DMS114 treated with DMSO at 0.1 percent for 48 hours (cell line): ENCODE data around the gene GRHPR.
A peak's percentile ranks its signal among the peaks of the same experiment; 100 is the strongest.

ENCODE experiments used
- DNase-seq: peaks from one replicate; lab custom pipeline; 2025; ENCODE audit not compliant: unreplicated experiment; lab: John Stamatoyannopoulos, UW

Gene GRHPR

GRCh38 chr9:37398464-37399025 is 24.0 kb upstream of the GRHPR start:
- DNase-seq: no peak

- no peak for DNase-seq
These were observed 23.2 kb upstream of the GRHPR start for GRCh38 chr9:37399336-37399735.

DNA sequence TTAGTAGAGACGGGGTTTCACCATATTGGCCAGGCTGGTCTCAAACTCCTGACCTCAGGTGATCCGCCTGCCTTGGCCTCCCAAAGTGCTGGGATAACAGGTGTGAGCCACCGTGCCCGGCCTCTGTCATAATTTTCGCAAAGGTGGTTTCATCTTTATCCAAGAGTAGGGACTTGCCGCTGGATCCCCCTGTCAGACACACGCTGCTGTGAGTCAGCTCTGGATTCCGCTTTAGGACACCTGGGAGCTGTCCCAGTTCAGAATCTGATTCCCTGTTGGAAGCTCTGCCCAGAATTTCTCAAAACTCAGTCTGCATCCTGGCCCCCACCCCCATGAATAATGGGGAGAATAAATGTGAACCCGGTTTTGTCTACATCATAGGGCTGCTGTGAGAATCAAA is 17.9 kb upstream of the GRHPR start:
- DNase-seq: no peak

GRCh38 chr9:37405350-37405749 is 17.1 kb upstream of the GRHPR start:
- DNase-seq: no peak

GRCh38 chr9:37405764-37406380 is 16.6 kb upstream of the GRHPR start:
- no peak for DNase-seq

DNA sequence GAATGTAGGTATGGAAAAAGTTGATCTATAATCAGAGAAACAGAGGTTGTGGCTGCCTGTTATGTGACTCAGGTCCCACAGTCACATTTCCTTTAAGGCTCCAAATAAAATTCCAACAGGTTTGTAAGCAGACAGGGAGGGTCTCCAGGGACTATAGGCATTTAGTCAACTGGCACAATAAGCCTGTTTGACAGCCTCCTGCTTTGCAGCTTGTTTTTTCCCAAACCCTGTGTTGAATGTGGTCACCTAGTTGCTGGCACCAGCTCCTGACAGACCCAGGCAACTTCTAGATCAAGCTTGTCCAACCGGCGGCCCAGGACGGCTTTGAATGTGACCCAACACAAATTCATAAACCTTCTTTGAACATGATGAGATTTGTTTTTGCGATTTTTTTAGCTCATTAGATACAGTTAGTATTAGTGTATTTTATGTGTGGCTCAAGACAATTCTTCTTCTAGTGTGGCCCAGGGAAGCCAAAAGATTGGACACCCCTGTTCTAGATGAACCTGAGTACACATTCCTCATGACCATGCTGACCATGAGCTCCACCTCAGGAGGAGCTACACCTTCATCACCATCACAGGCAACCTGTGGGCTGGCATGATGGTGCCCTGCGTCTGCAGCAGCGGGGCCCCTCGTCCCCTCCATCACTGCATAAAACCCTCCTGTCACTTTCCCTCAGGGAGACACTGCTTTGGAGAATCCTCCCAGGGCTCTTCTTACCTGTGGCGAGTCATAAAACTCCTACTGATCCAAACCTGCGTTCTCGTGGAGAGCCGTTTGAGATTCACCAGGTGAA is 15.7 kb upstream of the GRHPR start:
- DNase-seq: no peak

DNA sequence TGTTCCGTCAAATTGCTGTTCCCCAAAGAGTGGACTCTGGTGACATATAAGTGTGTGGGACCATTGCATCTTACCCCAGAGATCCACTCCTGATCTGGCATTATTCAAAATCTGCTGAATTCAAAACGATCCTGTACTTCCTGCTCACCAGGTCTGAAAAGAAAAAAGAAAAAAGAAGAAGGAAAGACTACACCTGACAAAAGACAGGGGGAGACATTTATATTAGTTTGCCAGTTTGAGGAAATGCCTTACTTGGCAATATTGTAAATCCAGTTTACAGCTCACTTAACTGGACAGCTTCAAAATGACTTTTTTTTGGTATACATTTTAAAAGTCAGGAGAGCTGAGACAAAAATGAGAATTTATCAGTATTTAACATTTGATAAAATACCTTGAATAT is 15.0 kb upstream of the GRHPR start:
- no peak for DNase-seq

DNA sequence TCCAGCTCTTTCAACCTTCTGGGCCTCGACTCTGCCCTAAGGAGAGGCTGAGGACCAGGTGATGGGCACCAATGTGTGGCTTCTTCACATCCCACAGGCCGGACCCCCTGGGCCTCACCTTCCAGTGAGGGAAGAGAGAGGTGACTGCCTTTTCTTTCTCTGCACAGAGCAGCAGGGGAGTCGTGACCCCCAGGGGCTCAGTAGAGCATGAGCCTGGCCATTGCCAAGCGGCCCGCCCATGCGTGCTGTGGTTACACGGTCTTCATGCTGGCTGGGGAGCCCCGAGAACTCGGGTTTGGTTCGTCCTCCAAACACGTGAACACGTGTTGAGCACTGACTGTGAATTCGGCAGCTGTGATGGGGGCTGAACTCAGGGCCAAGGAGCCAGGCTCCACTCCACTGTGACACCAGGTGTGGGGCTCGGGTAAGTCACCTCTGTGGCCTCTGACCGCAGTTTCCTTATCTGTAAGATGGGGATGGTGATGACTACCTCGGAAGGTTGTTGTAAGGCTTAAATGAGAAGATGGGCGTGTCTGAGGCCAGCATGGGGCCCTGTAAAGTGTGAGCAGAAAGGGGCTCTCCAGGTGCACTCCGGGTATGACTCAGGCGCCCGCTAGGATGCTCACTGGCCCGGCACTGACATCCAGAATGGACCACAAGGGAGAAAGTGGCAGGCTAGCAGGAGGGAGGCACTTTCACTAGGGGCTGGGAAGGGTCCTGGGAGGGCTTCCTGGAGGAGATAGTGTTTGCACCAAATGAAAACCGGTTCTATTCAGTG is 13.4 kb upstream of the GRHPR start:
- no peak for DNase-seq

- DNase-seq: no peak
These were observed 12.1 kb upstream of the GRHPR start for GRCh38 chr9:37410354-37410861.

DNA sequence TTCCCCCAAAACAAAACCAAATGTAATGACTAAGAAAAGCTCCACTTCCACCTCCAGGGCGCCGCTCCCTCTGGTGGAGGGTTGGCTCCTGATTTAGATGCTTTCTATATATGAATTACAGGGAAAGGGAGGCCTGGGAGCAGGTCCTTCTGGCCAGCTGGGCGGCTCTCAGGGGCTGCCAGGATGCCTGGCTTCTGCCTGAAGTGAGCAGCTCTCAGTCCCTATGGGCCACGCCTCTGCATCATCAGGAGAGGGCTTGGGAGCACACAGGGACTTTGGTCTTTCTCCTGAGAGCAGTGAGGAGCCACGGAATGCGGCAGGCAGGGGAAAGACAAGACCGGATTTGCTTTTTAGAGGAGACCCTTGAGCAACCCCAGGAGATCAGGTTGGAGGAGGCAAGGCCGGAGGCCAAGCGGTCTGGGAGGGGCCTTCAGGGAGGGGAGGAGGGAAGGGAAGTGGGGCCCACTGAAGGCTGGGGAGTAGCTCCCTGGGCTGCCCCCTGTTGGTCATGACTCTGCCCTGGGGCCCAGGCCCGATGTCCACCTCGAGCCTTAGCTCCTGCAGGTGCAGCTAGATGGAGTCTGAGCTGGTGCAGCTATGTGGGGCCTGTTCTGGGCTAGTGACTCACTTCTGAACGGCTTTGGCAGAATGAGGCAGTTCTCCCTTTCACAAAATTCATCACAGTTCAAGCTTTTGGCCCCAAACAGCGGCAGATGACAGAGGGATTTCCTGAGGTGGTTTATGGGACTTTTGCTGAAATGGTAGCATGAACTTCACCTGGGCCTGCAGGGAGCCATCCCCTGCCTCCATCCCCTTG is 11.3 kb upstream of the GRHPR start:
- no peak for DNase-seq

GRCh38 chr9:37412431-37413151 is 9.9 kb upstream of the GRHPR start:
- DNase-seq: no peak

GRCh38 chr9:37413311-37413710 is 9.2 kb upstream of the GRHPR start:
- no peak for DNase-seq

GRCh38 chr9:37414503-37414943 is 8.0 kb upstream of the GRHPR start:
- DNase-seq: no peak

DNA sequence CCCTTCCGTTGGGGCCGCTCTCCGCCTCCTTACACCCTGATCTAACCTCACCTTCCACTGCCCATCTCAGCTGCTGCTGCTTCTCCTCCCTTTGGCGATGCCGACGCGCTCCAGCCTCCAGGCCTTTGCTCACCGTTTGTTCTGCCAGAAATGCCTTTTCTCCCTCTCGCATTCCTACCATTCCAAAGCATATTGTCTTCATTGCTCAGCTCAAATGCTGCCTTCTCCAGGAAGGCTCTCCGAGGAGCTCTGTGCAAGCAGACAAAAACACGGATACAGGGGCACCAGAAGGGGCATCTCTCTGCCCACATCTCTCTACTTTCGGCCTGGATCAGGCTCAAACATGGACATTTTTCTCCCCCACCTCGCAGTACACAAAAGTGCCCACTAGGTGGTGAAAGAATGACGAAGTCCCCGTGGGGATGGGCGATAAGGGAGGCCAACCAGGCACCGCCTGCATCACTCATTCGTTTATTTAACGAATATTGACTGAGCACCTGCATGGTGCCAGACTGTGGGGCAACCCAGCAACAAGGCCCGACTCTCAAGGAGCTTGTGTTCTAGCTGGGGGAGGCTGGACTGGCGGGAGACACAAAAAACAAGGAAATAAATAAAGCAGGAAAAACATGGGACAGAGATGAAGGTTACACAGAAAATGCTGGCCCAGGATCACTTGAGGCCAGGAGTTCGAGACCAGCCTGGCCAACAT is 7.3 kb upstream of the GRHPR start:
- DNase-seq: peak; percentile 54

DNA sequence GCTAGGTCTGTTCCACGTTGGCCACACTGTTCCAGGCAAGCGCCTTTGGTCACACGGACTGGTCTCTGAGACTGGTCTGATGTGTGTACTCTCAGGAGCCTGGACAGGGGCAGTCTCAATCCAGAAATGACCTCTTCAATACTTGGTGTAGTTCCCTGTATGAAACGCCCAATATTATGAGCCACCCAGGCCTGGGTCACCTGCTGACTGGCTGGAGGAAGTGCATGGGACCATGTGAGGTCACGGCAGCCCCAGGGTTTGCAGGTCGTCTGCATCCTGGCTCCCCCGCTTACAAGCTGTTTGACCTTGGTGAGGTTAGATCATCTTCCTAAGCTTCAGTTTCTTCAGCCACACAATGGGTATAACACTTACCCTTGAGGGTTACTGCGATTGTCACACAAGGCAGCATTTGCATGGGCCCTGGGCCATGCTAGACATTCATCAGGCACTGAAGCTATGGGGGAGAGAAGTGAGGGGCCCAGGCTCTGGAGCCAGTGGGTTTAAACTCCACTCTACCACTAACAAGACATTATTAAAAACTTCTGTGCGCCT is 5.2 kb upstream of the GRHPR start:
- no peak for DNase-seq

GRCh38 chr9:37417857-37418618 is 4.5 kb upstream of the GRHPR start:
- DNase-seq: no peak

DNA sequence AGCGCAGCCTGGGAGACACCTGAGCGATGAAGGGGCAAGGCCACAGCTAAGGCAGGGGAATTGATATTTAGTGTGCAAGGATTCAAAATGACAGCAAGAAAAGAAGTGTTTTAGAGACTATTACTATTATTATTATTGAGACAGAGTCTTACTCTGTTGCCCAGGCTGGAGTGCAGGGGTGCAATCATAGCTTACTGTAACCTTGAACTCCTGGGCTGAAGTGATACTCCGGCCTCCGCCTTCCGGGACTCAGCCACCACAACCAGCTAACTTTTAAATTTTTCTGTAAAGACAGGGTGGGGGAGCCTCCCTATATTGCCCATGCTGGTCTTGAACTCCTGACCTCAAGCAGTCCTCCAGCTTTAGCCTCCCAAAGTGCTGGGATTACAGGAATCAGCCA is 3.3 kb upstream of the GRHPR start:
- DNase-seq: no peak
